Cardiac fibroblast (primary cell): Measurements from ENCODE around the gene CDH23.

Source experiments
- DNase-seq, 2 donors: peaks; one replicate each; pipeline versions ENCODE4 v3.0.0 to v3.0.0-alpha.2; 2010; ENCODE audit warnings: low read depth in 2 of 2
- H3K4me3 ChIP-seq, 2 donors: replicated peaks in 1 of 2; 1 replicate in 1 of 2; 2 replicates in 1 of 2; pipeline ENCODE4 v1.5.1; 2011; ENCODE audit warnings: low read depth in 2 of 2, low read length in 2 of 2, mild to moderate bottlenecking in 2 of 2, moderate library complexity in 1 of 2
- CTCF ChIP-seq: IDR thresholded peaks from one replicate; pipeline ENCODE4 v1.5.1; 2011; ENCODE audit warnings: low read depth, mild to moderate bottlenecking, low read length, inconsistent platforms

The CDH23 gene

GRCh38 chr10:71747039-71747531 lies 350.4 kb downstream of the CDH23 start:
- H3K4me3 ChIP-seq = no peak overlapping the region
- no peak for TF ChIP-seq CTCF
- no peak for DNase-seq

GRCh38 chr10:71747551-71748523 lies 351.1 kb downstream of the CDH23 start:
- no peak for TF ChIP-seq CTCF
- DNase-seq = no peak
- H3K4me3 ChIP-seq = no peak overlapping the region

GRCh38 chr10:71748671-71749191 lies 352.0 kb downstream of the CDH23 start:
- TF ChIP-seq CTCF = no peak
- peak in 1 of 2 donors; percentile 38 for DNase-seq
- no peak overlapping the region for H3K4me3 ChIP-seq

- no peak for DNase-seq
- H3K4me3 ChIP-seq = no peak overlapping the region
- no peak for TF ChIP-seq CTCF
Observed at GRCh38 chr10:71749396-71749795, 352.7 kb downstream of the CDH23 start.

GRCh38 chr10:71750124-71750841 lies 353.6 kb downstream of the CDH23 start:
- H3K4me3 ChIP-seq = no peak overlapping the region
- DNase-seq = no peak
- no peak for TF ChIP-seq CTCF

GRCh38 chr10:71750986-71751385 lies 354.3 kb downstream of the CDH23 start:
- no peak for TF ChIP-seq CTCF
- no peak for DNase-seq
- H3K4me3 ChIP-seq = no peak overlapping the region
